ENCODE results near the gene SYNPO2L.
"Not testable (repeated sequence)": the region's sequence is repeated elsewhere in the genome, so short reads cannot be mapped to it uniquely, and the experiment has no call there.

Gene SYNPO2L

DNA sequence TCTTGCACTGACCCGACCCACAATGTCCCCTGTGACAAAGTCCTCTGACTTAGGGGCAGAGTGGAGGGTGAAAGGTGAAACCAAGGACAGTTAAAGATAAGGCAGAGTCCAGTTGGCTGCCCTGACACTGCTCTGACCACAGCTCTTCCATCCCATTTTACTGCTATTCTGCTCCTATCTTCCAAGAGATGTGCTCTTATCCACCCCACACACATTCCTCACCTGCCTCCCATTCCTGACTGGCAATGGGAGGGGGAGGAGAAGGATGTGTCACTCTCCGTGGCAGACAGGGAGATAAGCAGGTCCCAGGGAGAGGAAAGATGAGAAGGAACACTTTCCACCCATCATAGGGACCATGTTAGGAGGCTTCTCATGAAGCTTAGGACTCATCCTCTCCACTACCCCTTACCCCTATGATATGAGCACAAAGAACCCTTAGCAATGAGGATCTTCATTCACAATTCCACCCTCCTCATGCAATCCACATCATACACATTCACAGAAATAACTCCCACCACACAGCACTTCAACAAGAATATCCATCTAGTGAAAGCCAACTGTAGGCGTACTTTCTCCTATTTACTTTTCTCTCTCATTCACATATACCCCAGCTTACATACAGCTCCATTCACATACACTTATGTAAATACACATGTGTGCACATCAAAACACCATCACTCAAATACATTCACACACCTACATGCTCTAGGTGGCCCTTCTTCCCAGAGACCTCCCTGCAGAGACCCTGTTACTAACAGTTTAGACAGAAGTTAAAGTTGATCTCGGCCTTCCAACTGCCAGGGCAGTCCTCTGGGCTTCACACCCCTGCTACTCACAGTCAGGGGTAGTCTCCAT lies 6.6 kb downstream of the SYNPO2L start:
- DNase-seq (ENCODE audit: low spot score) = no peak

DNA sequence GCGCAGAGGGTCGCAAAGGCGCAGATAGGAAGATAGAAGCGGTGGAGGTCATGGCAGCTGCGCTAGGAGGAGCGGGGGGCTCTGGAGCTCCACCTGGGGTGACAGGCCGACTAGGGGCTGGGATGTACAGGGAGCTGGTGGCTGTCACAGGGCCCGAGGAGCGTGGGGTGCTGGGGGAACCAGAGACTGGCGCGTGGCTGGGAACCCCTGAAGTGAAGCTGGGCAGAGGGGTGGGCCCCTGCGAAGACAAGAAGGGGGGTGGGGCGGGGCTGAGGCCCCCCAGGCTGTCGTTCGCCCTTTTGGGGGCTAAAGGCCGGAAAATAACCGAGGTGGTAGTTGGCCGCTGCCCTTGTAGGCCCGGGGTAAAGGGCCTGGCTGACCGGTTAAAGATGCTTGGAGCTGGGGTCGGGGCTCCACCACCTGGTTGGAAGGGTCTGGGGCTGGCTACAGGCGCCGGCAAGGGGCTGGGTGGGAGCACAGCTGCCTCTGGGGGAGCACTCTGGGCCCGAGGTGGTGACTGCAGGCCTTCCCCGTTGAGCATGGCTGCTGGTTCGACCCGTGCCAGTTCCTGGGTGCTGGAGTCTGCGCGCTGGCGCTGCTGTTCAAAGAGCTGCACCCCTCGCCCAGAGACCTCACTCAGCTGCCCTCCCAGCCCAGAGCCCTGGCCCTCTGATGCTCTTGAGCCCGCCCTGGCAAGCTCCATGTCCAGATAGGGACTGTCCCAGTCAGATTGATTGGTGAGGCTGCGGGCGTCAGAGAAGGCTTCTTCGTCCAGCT lies 7.8 kb downstream of the SYNPO2L start:
- peak; percentile 25 for DNase-seq (ENCODE audit: low spot score)

DNA sequence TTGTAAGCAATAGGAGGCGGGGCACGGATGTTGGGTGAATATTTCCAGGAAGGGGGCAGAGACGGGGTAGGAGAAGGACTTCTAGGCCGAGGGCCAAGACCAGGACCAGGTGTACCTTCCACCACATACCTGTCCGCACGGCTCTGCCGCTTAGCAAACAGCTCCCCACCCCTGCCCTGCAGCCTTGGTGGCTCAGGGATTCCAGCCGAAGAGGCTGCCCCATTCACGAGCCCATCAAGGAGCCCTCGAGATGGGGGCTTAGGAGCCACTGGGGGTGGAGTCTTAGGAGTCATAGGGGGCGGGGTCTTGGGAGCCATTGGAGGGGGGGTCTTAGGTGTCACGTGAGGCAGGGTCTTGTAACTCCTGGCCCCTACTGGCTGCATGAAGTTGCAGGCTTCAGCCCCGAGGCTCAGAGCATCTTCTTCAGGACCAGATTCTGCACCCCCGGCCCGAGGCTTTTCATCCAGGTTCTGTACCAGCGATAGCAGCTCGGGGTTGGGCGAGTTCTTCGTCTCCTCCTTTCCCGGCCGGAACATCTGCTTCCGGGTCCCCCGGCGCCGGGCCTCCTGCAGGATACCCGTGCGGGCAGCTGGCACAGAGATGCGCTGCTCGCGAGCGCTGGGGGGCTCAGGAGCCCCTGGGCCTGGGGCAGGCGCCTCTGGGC lies 8.5 kb downstream of the SYNPO2L start:
- DNase-seq (ENCODE audit: low spot score) = peak; percentile 89

DNA sequence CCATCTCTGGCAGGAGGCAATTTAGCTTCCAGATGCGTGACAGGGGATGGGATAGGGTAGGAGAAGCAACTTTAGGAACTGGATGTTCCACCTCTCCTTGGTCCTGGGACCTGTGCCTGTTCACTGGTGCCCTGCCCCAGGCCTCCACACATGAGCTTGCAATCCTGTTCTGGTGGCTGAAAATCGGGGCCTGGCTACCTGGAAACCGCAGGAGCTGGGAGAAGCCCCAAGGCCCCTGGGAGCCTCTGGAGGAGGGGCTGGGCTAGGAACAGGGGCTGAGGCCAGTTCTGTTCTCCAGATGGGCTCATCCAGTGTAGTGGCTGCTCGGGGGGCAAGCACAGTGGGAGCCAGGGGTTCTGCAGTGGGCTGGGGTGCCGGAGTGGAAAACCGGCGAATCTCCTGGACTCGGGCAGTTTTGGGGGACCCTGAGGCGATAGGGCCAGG lies 9.2 kb downstream of the SYNPO2L start:
- no peak for DNase-seq (ENCODE audit: low spot score)

GRCh38 chr10:73645251-73645650 lies 10.6 kb downstream of the SYNPO2L start:
- DNase-seq (ENCODE audit: low spot score) = no peak

DNA sequence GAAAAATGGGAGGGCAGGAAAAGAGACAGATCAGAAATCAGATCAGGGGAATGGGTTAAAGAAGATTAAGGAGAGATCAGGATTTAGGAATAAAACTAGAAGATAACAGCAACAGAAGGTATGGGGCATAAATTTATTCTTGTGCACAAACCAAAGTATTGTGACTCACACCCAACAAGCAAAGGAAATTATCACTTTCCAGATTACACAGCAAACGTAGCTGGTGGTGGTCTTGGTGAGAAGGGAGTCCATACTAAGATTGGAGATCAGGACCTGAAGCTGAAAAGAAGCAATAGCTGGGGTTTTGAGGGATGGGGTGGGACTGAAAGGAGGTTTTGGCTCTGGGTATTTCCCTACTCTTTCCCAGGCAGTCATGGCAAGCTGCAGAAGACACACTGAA lies 11.1 kb downstream of the SYNPO2L start:
- DNase-seq (ENCODE audit: low spot score) = no peak

DNA sequence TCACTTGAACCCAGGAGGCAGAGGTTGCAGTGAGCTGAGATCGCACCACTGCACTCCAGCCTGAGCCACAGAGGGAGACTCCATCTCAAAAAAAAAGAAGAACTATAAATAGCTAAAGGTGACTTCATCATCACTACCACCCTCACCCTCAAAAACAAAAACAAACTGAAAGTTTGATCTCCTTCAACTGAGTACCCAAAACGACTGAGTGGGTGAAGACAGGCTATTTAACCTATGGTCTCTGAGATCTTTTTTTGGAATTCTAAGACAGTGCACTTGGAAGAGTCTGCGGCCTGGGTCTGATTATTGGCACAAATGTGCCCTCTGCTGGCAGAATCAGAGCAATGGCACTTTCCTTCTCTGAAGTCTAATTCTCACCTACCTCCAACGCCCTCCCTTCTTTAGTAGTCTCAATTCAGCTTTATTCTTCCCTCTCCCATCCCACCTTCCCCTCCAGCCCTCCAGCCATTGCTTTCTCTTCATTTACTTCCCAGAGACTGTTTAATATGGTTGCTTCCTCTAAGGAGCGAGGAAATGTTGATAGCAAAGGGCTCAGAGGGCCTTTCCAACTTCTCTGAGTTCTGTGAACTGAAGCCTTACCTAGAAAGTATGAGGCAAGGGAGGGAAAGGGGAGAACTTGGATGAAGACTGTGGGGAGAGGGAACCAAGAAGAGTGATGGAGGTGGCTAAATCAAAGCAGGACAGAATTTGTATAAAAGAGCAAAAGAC lies 11.7 kb downstream of the SYNPO2L start:
- peak; percentile 72 for DNase-seq (ENCODE audit: low spot score)

DNA sequence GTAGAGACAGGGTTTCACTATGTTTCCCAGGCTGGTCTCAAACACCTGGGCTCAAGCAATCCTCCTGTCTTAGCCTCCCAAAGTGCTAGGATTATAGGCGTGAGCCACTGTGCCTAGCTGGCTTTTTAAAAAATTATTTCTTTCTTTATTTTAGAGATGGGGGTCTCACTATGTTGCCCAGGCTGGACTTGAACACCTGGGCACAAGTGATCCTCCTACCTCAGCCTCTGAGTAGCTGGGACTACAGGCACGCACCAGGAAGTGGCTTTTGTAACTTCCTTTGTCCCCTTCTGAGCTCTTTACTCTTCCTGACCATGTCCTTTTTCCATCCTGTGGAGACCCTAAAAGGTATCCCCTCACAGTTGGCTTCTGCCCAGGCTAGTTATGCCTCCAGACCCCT lies 12.5 kb downstream of the SYNPO2L start:
- DNase-seq (ENCODE audit: low spot score) = no peak

DNA sequence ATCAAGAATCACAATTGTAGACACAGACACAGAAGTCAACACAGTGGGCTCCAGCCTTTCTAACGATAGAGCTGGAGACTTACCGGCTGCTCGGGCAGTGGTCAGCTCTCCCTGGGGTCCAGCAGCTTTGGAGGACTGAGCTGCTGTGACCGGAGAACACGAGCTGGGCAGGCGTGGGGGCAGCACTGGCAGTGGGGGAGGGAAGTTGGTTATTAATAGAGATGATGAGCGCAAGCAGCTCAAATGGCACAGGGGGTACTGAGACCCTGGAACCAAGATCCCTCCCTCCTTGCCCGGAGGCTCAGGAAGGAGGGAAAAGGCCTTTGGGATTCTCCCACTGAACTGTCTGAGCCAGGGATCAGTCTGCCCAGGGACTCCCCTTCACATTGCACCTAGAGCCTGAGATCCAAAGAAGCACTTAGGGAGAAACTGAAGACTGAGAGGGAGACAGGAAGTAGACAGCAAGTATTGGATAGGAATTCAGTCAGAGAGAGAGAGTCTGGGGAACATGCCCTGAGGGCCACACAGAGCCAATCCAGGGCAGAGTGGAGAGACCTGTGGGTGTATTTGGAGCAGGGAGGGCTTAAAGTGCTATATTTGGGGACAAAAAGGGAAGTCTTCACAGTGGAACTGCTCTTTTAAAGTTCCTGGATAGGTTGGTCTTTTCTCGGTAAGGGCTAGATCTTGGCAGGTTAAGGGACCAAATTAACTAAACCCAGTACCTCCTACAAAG lies 14.3 kb downstream of the SYNPO2L start, which contains the start of gene MYOZ1:
Gene MYOZ1 (minus strand): TSS at position 147 of the 733 bp plus-strand sequence. CDS start 1,457 bp downstream, outside the sequence.
- no peak for DNase-seq (ENCODE audit: low spot score)

- DNase-seq (ENCODE audit: low spot score) = no peak
Measured at GRCh38 chr10:73639286-73639685, 16.5 kb downstream of the SYNPO2L start.

GRCh38 chr10:73635781-73636180 lies 20.0 kb downstream of the SYNPO2L start:
- no peak for DNase-seq (ENCODE audit: low spot score)

DNA sequence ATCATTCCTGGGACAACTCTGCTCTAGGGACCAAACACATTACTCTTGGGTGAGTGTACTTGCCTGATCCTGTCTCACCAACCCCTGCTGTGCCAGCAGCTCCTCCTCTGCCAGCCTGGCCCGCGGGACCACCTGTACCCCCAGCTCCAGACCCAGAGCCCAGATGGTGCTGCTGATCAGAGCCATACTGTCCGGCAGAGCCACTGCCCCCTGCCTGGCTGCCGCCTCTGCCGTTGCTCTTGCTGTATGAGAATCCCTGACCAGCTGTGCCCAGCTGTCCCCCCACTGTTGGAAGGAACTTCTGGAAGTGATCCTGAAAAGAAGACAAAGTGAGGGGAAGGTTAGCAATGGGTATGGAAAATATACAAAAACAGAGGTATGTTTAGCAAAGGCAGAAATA lies 21.4 kb downstream of the SYNPO2L start:
- no peak for DNase-seq (ENCODE audit: low spot score)

GRCh38 chr10:73629165-73629564 lies 26.7 kb downstream of the SYNPO2L start:
- no peak for DNase-seq (ENCODE audit: low spot score)

DNA sequence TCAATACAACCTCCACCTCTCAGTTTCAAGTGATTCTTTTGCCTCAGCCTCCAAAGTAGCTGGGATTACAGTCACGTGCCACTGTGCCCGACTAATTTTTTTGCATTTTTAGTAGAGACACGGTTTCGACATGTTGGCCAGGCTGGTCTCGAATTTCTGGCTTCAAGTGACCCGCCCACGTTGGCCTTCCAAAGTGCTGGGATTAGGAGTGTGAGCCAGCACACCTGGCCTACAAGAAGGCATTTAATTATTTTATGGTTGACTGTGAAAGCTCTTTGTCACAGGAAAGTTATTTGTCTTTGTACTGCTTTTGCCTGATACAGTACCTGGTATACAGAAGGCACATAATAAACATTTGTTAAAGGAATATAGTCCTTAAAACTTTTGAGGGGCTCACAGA lies 27.4 kb downstream of the SYNPO2L start:
- DNase-seq (ENCODE audit: low spot score) = no peak

DNA sequence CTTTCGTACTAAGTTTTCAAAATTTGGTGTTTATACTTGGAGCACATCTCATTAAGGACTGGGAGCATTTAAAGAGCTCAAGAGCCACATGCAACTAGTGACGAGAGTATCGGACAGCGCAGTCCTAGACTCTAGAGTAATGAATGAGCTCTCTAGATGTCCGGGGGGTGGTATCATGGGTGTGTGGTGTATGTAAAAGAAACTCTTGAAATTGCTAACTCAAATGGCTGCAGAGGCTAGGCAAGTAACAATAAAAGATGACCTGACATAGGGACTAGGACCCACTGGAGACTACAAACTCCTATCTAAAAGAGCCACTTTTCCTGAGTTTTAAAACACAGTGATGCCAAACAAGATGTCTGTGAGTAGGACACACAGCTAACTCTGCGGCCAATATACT lies 28.5 kb downstream of the SYNPO2L start:
- no peak for DNase-seq (ENCODE audit: low spot score)

GRCh38 chr10:73625884-73626752 lies 29.7 kb downstream of the SYNPO2L start:
- peak; percentile 97 for DNase-seq (ENCODE audit: low spot score)

- peak; percentile 22 for DNase-seq (ENCODE audit: low spot score)
Measured at GRCh38 chr10:73625004-73625883, 30.6 kb downstream of the SYNPO2L start.

DNA sequence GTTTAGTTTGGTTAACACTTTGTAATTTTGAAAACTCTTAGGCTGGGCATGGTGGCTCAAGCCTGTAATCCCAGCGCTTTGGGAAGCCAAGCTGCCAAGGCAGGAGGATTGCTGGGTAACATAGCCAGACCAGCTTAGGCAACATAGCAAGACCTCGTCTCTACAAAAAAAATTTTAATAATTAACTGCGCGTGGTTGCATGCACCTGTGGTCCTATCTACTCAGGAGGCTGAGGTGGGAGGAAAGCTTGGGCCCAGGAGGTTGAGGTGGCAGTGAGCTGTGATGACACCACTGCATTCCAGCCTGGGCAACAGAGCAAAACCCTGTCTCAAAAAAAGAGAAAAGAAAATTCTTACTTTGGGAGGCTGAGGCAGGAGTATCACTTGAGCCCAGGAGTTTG lies 32.8 kb downstream of the SYNPO2L start:
- no peak for DNase-seq (ENCODE audit: low spot score)

DNA sequence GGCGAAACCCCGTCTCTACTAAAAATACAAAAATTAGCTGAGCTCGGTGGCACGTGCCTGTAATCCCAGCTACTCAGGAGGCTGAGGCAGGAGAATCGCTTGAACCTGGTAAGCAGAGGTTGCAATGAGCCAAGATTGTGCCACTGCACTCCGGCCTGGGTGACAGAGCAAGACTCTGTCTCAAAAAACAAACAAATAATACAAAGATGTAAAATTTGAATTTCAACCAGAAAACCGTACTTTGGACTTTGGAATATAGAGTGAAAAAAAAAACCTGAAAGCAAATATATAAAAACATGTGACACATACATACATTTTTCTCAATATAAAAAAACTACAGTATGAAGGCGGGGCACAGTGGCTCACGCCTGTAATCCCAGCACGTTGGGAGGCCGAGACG lies 34.9 kb downstream of the SYNPO2L start:
- not testable (repeated sequence) for DNase-seq (ENCODE audit: low spot score)
